NCI-H146 treated with DMSO at 0.1 percent for 48 hours (cell line): ENCODE results near the gene OPA1.
"Not testable (repeated sequence)": the region's sequence is repeated elsewhere in the genome, so short reads cannot be mapped to it uniquely, and the experiment has no call there.

Source experiments
- DNase-seq: peaks from one replicate; lab custom pipeline; 2025; ENCODE audit not compliant: unreplicated experiment; lab: John Stamatoyannopoulos, UW

The OPA1 gene

DNA sequence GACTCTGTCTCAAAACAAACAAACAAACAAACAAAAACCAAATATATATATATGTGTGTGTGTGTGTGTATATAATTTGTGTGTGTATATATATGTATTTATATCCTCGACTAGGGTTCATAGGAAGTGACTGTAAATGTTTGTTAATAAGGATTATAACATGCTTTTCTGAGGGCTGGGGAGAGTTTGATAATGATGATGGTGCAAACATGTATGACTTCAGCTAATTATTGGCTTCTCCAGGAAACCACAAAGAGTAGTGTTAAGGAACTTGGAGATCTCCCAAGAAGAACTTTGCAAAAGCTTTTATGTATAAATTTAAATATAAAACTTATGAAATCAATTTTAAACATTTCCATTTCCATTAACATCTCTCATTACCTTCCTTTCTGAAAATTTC lies 3.9 kb upstream of the OPA1 start:
- no peak for DNase-seq

DNA sequence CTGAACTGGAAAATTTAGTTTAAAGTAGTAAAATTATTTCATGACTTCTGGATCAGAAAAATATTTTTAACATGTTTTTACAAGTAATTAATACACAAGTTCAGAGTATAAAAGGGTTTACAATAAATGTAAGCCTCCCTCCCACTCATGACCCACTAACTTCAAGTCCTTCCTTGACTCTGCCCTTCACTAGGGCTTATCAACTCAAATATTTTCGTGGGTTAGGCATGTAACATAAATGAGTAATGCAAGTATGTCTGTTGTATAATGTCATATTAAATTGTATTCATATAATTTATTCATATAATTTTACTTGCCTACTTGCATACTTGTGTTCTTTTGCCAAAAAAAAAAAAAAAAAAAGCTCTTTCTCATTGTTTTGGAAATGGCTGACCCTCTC lies 3.4 kb upstream of the OPA1 start:
- DNase-seq: no peak

DNA sequence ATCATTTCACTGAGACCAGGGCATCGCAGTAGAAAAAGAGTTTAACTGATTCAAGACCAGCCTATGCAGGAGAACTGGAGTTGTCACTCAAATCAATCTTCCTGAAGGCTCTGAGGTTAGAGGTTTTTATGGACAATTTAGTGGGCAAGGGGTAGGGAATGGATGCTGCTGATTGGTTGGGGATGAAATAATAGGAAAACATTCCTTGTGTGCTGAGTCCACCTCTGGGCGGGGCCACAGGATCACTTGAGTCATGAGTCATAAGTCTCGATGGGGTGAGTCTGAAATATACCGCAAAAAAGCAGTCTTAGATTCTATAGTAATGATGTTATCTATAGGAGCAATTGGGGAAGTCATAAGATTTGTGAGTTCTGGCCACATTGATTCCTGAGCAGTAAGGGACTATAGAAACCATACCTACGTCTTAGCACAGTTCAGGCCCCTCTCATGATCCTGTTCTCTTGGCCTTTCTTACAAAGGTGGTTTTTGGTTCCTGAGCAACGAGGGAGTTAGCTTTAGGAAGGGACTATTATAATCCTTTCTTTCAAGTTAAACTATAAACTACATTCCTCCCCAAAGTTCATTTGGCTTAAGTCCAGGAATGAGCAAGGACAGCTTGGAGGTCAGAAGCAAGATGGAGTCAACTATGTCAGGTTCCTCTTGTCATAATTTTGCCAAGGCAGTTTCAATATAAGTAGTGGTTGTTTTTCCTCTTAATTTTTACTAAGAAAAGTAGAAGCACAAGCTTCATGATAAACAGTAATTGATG lies 2.7 kb upstream of the OPA1 start:
- no peak for DNase-seq

DNA sequence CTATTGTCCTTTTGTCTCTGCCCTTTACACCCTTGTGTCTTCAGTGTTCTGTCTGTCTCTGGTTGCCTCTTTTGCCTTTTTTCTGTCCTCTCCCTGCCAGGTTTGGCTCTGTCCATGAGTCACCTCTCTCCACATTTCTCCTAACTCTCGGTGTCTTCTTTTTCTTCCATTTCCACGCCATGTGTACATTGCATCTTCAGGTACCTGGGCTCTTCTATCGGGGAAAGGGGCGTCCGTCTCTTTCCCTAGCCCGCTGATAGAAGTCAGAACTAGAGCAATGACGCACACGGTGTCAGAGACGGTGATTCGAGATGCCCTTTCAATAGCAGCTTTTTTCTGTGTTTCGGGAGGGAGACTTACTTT lies 641 bp downstream of the OPA1 start:
- DNase-seq: peak; percentile 64

DNA sequence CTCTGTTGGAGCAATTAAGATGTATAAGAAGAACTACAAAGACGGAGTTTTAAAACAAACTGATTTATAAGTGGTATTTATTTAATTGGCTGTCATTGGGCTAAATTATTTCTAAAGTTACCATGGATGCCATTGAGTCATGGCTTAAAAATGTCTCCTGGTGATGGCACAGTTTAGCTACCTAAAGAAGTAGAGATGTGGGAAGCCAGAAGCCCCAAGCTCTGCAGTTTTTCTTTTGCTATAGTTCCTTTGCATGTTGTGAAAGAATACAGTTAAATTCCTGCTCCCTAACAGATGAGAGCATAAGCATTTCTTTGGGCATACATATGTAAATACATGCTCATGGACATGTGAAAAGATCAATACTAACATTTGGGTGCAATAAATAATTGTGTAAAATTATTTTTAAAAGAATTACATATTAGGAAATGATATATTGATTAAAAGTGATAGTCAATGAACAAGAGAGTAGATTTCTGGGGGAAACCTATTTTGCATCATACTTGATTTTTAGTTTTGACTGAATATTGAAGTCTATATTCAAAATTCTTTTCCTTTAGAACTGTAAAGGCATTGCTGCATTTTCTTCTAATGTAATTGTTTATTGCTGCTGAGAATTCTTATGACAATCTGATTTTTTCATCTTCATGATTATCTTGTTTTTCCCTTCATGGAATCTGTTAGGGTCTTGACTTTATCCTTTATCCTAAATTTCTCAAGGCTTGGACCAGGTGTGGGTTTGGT lies 2.1 kb downstream of the OPA1 start:
- DNase-seq: no peak

DNA sequence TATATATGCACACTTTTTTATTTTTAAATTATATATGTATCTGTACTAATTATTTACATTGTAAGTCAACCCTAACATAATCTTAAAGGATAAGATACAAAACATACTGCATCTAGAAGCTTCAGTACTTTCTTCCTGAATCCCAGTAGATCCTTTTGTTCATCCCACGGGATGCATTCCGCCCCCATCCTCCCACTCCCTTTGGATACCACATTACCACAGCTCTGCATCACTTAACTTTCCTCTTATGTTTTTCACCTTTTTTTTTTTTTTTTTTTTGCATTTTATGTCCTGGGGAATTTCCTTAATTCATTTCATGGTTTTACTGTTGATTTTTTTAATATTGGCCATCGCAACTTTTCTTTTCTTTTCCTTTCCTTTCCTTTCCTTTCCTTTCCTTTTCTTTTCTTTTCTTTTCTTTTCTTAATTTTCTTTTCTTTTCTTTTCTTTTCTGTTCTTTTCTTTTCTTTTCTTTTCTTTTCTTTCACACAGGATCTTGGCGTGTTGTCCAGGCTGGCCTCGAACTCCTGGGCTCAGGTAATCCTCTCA lies 3.0 kb downstream of the OPA1 start:
- DNase-seq: no peak

DNA sequence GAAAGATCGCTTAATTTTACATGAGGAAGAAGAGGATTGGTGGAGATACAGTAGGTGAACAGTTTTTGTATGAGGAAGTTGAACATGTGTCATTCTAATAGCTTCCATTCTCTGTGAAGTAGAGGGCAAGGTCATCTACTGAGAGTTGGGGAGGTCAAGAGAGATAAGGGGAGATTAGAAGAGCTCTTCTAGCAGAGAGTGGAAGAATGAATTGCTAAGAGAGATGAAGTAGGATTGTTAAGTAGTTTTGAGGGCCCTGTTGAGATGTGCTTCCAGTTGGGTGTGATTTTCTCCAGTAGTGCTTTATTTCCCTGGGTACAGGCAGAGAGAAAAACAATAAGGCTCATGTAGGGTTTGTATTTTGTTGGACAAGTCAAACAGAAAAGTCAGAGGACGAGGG lies 5.2 kb downstream of the OPA1 start:
- DNase-seq: no peak

DNA sequence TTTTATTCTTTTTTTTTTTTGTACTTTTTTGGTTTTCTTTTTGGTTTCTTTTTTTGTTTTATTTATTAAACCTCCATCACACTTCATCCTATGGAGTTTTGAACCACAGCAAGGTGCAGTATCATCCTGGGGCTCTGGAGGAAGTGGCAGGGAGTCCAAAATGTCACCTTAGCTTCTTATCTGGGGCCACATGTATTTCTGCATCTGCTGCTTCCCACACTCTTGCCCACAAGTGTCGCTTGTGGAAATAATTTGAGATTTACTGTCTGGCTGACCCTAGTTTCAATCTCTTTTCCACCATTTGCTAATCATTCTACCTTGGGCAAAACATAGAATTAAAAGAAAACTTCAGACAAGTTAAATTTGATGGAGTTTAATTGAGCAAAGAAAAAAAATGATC lies 6.4 kb downstream of the OPA1 start:
- DNase-seq: no peak

DNA sequence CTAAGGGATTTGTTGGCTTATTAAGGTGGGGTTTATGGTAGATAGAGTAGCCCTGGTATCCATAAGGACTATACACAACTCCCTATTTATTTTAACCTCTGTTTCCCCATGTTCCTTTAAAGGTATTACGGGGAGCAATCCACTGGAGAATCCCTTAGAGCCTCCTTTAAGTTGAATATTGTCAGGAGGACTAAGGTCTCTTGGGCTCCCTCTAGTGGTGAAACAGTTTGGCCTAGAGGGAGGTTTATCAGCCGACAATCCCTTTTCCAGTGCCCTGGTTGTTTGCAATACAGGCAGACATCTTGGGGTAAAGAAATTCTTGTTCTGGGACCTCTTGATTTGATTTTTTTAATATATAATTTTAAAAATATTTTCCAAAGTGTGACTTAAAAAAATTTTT lies 12.9 kb downstream of the OPA1 start:
- DNase-seq: peak; percentile 30

DNA sequence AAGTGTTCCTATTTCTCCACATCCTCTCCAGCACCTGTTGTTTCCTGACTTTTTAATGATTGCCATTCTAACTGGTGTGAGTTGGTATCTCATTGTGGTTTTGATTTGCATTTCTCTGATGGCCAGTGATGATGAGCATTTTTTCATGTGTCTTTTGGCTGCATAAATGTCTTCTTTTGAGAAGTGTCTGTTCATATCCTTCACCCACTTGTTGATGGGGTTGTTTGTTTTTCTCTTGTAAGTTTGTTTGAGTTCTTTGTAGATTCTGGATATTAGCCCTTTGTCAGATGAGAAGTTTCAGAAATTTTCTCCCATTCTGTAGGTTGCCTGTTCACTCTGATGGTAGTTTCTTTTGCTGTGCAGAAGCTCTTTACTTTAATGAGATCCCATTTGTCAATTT lies 13.9 kb downstream of the OPA1 start:
- DNase-seq: not testable (repeated sequence)

DNA sequence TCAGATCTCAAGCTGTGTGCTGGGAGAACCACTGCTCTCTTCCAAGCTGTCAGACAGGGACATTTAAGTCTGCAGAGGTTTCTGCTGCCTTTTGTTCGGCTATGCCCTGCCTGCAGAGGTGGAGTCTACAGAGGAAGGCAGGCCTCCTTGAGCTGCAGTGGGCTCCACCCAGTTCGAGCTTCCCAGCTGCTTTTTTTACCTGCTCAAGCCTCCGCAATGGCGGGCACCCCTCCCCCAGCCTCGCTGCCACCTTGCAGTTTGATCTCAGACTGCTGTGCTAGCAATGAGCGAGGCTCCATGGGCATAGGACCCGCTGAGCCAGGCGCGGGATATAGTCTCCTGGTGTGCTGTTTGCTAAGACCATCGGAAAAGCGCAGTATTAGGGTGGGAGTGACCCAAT lies 17.5 kb downstream of the OPA1 start:
- DNase-seq: not testable (repeated sequence)

DNA sequence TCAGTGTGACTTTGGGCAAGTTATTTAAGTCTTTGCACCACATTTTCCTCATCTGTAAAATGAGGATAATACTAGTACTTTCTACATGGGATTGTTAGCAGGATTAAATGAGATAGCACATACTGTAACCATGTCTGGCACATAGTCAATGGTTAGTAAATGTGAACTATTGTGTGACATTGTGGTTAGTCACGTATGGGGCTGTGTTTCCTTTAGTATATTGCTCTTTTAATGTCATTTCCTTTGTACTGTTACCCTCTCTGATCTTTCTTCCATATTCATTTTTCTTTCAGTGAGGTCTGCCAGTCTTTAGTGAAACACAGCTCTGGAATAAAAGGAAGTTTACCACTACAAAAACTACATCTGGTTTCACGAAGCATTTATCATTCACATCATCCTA lies 21.4 kb downstream of the OPA1 start:
- no peak for DNase-seq

DNA sequence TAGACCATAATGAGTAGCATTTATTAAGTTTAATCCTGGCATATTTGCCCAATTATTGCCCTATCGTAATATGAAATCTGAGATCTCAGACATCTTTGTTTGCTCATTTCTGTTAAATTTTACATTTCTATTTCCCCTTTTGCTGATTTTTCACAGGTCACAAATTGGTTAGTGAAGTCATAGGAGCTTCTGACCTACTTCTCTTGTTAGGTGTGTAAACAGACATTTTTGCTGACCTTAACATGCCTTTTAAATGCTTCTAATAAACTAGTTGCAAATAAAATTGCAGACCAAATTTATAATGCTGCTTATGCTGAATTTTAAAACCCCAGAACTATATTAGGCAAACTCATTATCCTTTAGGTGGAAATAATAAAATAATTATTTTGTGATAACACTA lies 24.6 kb downstream of the OPA1 start:
- no peak for DNase-seq

DNA sequence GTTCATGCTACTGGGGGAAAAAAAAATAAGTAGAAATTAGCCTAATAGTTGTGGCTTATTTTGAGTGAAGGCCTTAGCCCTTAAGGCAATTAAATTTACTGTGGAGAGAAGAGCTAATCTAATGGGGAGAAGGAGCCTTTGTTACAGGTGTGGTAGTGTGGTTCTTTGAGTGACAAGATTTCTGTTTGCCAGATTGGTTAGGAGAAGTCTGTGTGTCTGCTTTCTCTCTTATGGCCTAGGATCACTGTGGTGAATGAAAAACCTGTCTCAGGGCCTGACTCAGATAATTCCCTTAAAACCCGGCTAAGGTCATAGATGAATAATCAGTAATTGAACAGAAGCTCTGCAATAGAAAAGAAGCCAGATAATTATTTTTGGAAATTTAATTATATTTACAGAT lies 27.0 kb downstream of the OPA1 start:
- DNase-seq: no peak

DNA sequence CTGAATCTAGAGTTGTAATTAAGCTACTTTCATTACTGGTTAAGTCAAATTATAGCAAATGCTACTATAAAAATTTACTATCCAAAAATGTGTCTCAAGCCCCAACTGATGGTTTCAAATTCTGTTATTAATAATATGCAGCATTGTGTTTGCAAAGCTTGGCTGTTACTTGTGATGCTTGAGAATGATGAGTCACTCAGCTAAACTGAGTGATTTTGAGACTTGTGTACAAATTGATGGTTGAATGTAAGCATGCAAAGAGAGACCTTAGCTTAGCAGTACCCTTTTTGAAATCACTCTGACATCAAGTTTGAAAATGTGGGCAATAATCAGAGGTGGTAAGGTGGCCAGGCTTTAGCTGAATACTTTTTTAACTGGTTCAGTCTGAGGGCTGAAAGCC lies 27.6 kb downstream of the OPA1 start:
- no peak for DNase-seq

DNA sequence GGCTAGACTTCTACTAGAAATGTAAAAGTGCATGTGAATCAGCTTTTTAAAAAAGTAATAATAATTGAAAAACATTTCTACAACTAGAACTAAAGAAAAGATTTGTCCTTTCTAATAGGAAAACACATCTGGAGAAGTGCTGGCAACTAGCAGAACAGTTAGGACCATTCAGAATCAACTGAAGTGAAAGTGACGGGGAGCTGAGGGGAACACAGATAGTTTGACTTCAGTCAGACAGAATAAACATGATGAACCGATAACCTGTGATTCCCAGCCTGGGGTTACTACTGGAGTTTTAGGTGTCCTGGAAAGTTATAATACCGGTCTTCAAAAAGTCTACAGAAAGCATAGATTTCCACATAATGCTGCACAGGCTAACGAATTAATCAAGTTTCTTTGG lies 28.1 kb downstream of the OPA1 start:
- no peak for DNase-seq

DNA sequence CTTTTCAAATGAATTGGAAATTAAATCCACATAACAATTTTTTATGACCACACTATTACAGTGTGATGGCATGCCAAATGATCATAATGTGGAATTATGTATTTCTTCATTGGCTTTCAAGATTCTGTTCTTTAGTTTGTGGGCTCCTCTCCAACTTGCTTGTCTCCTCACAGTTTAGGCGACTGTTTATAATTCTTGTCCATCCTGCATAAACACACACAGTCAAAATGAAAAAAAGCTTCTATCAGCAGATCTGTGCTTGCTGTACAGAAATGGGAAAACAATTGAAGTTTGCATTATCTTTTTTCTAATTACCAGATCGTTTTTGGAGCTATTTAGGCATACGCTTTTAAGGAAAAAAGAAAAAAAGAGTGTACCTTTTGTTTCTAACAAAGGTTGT lies 37.0 kb downstream of the OPA1 start:
- no peak for DNase-seq

DNA sequence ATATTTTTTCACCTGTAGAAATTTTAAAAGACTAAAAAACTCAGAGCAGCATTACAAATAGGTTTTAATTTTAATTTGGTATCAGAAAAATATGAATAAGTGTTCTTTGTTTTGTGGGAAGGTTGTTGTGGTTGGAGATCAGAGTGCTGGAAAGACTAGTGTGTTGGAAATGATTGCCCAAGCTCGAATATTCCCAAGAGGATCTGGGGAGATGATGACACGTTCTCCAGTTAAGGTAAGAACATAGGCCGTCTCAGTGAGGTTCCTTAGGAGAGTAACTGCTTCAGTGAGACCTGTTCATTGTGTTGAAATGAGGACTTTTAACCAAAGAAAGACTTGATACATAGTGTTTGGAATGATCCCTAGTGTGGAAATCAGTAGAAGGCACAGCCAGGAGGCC lies 44.8 kb downstream of the OPA1 start:
- no peak for DNase-seq

DNA sequence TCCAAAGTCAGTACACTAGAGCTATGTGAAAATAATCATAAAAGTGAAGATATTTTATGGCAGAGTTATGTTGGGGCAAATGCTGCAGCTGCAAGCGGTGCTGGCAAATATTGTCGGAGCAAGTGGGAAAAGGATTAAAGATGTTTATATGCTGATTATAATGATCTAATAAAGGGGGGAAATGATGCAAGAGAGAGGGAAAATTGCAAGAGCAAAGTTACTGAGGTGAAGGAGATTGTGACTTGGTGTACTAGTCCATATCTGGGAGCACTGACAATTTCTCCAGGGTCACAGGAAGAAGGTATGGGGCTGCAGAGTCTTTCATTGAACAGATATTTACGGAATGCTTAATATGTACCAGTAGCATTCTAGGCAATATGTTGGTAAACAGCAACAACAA lies 45.8 kb downstream of the OPA1 start:
- DNase-seq: no peak

DNA sequence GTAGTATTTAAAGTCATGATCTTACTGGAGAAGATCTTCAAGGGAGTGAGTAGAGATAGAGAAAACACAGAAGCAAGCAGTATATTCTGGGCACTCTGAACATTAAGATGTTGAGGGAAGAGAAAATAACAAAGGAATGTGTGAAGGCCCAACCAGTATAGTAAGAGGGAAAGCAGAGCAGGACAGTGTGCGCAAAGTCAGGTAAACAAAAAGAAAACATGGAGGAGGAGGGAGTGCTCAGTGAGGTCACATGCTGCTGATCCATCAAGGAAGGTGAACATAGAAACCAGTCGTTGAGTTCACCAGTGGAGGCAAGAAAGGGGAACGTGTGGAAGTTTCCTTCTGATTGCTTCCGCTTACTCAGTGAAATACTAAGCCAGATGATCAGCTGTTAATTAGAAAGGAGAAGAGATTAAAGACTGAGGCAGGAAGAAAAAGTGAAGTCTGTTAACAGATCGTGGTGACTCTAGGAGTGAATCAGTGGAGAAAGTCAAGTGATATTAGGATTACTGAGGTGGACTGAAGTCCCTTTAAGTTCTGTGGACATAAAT lies 47.2 kb downstream of the OPA1 start:
- DNase-seq: no peak

DNA sequence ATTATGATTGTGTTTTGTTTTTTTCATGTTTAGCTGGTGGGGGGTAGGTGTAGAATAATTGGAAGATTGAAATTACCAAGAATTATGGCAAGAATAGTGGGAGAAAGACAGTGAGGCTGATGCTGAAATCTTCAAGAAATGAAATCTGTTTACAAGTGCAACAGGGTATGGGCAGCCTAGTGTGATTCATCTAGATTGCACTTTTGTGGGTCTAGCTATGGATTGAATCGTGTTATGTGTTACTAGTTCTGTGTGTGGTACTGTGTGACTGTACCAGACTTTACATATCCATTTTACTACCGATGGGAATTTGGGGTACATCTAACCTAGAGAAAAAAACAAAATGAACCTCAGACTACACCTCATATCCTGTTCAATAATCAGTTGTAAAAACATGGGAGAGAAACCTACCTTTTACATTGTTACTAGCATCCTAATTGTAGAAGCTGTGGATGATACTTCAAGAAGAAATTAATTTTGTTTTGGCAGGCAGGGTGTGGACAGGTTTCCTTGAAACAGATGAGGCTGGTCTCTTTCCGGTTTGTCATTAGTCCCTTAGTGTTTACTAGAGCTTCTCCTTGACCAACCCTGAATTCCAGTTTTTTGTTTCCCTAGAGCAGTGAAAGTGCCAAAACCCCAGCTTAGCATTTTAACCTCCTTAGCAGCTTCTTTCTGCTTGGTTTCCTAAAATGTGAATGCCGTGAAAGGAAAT lies 47.9 kb downstream of the OPA1 start:
- DNase-seq: no peak

DNA sequence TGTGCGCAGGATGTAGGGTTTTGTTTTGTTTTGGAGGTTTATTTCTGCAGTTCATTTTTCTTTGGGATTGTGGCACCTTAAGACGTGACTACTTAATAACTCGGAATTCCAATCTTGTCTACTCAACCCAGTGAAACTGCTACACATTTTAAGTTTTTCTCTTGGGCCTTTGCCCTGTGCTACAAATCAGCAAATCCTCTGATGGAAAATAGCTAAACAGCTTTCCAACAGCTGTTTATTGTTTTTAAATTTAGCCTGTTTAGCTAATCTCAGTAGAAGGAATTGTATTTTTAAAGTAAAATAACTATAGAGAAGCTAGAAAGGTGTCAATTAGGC lies 48.4 kb downstream of the OPA1 start:
- no peak for DNase-seq
